Neural cell (in vitro differentiated cells): Measurements from ENCODE around the gene ZNF148. TPM values are rescaled to one million over a fixed set of nuclear protein-coding genes. Genes with fewer than 3 reads are reported as not detected.
"Not testable (repeated sequence)": the region's sequence is repeated elsewhere in the genome, so short reads cannot be mapped to it uniquely, and the experiment has no call there.

Experiments used
- H2AFZ ChIP-seq: fragments of 200-600, 300-800 bp; sonication (generic), shearing (Covaris generic); 2 replicates; pipeline ENCODE4 v1.6.0; 2014; ENCODE audit warnings: low read depth, mild to moderate bottlenecking, antibody characterized with exemption, low read length, moderate library complexity
- H3F3A ChIP-seq: fragments of 200-600 bp; shearing (Covaris generic); 2 replicates; pipeline ENCODE4 v1.6.1; 2016; ENCODE audit warnings: mild to moderate bottlenecking, moderate library complexity, mixed read lengths, antibody characterized with exemption, low read length; ENCODE audit not compliant: insufficient read depth, poor library complexity, severe bottlenecking
- H3K27ac ChIP-seq: fragments of 200-600, 300-800 bp; sonication (generic), shearing (Covaris generic); 2 replicates; pipeline ENCODE4 v1.5.1; 2014; ENCODE audit warnings: mild to moderate bottlenecking, low read length, moderate library complexity
- H3K27me3 ChIP-seq: fragments of 300-800, 200-600 bp; sonication (generic), shearing (Covaris generic); 2 replicates; pipeline ENCODE4 v1.6.0; 2014; ENCODE audit warnings: mild to moderate bottlenecking, low read depth, low read length, moderate library complexity; ENCODE audit not compliant: insufficient read depth
- H3K36me3 ChIP-seq: fragments of 300-800, 200-600 bp; sonication (generic), shearing (Covaris generic); 2 replicates; pipeline ENCODE4 v1.5.1; 2014; ENCODE audit warnings: mild to moderate bottlenecking, antibody characterized with exemption, low read length, moderate library complexity; ENCODE audit not compliant: insufficient read depth
- H3K4me2 ChIP-seq: fragments of 300-800, 200-600 bp; sonication (generic), shearing (Covaris generic); 2 replicates; pipeline ENCODE4 v1.6.0; 2014; ENCODE audit warnings: mild to moderate bottlenecking, low read length
- H3K4me3 ChIP-seq: fragments of 300-800, 200-600 bp; sonication (generic), shearing (Covaris generic); 2 replicates; pipeline ENCODE4 v1.5.1; 2014; ENCODE audit warnings: mild to moderate bottlenecking, low read length, moderate library complexity
- H3K79me2 ChIP-seq: fragments of 200-600 bp; shearing (Covaris generic); replicated peaks from 2 replicates; pipeline ENCODE4 v1.6.0; 2014; ENCODE audit warnings: mild to moderate bottlenecking, low read length, moderate library complexity; ENCODE audit not compliant: insufficient read depth
- H3K9ac ChIP-seq: fragments of 300-800, 200-600 bp; sonication (generic), shearing (Covaris generic); 2 replicates; pipeline ENCODE4 v1.6.1; 2016; ENCODE audit warnings: mild to moderate bottlenecking, low read length, mixed read lengths
- H3K9me2 ChIP-seq: fragments of 200-600 bp; shearing (Covaris generic); 2 replicates; pipeline ENCODE4 v1.6.1; 2016; ENCODE audit warnings: mild to moderate bottlenecking, low read length, mixed read lengths; ENCODE audit not compliant: insufficient read depth
- H3K9me3 ChIP-seq: fragments of 200-600, 300-800 bp; sonication (generic), shearing (Covaris generic); 2 replicates; pipeline ENCODE4 v1.6.1; 2016; ENCODE audit warnings: mild to moderate bottlenecking, mixed run types, low read length, moderate library complexity, mixed read lengths
- H4K20me1 ChIP-seq: fragments of 200-600 bp; shearing (Covaris generic); 2 replicates; pipeline ENCODE4 v1.6.1; 2016; ENCODE audit warnings: mild to moderate bottlenecking, mixed run types; ENCODE audit not compliant: insufficient read depth
- CTCF ChIP-seq: fragments of 450-650 bp; IDR thresholded peaks from 2 replicates; pipeline ENCODE4 v1.5.1; 2014; ENCODE audit warnings: antibody characterized with exemption, mild to moderate bottlenecking, moderate library complexity; ENCODE audit not compliant: poor library complexity, severe bottlenecking
- EP300 ChIP-seq: fragments of 450-650 bp; conservative IDR thresholded peaks from 2 replicates; pipeline ENCODE4 v1.6.1; 2014; ENCODE audit warnings: antibody characterized with exemption, mild to moderate bottlenecking, moderate library complexity; ENCODE audit not compliant: poor library complexity, severe bottlenecking
- EZH2 ChIP-seq: fragments of 200-600, 300-800 bp; shearing (Covaris generic), sonication (generic); IDR thresholded peaks from 2 replicates; pipeline ENCODE4 v1.6.1; 2014; ENCODE audit warnings: antibody characterized with exemption, low read length, borderline replicate concordance, mild to moderate bottlenecking; ENCODE audit not compliant: insufficient read depth, poor library complexity, severe bottlenecking
- MXI1 ChIP-seq: fragments of 450-650 bp; conservative IDR thresholded peaks from 2 replicates; pipeline ENCODE4 v1.6.1; 2014; ENCODE audit warnings: antibody characterized with exemption, mild to moderate bottlenecking; ENCODE audit not compliant: poor library complexity, severe bottlenecking
- POLR2AphosphoS5 ChIP-seq: IDR thresholded peaks from 2 replicates; pipeline ENCODE4 v1.6.1; 2012
- RAD21 ChIP-seq: fragments of 450-650 bp; conservative IDR thresholded peaks from 2 replicates; pipeline ENCODE4 v1.6.1; 2014; ENCODE audit warnings: antibody characterized with exemption, mild to moderate bottlenecking, moderate library complexity
- SMC3 ChIP-seq: fragments of 450-650 bp; conservative IDR thresholded peaks from 2 replicates; pipeline ENCODE4 v1.6.1; 2014; ENCODE audit warnings: antibody characterized with exemption, mild to moderate bottlenecking, moderate library complexity; ENCODE audit not compliant: poor library complexity
- TAF1 ChIP-seq: IDR thresholded peaks from 2 replicates; pipeline ENCODE4 v1.6.1; 2012; ENCODE audit warnings: low read depth
- polyA plus RNA-seq: library from polyadenylated mRNA; depleted of rRNA; stranded (reverse); fragments of >200 nt; gene quantifications from 2 replicates; pipeline ENCODE4 v1.2.3, GENCODE V29; 2014
- TF ChIP-seq, protein P1 (sequence below): IDR thresholded peaks from 2 replicates; pipeline ENCODE4 v1.6.1; 2012; ENCODE audit warnings: borderline replicate concordance

The ZNF148 gene
- polyA plus RNA-seq, 1 donor from 2014 or later = 16.9 TPM

GRCh38 chr3:125406070-125406469 is 30.9 kb upstream of the ZNF148 start:
- H3K27ac ChIP-seq = no peak overlapping the region
- H2AFZ ChIP-seq = no peak overlapping the region
- H3K36me3 ChIP-seq = no peaks in the 10 kb centered on the region
- no peaks in the 10 kb centered on the region for H3K9me3 ChIP-seq
- H4K20me1 ChIP-seq = no peaks in the 10 kb centered on the region
- TF ChIP-seq POLR2AphosphoS5 (no peak), EP300 (no peak), TAF1 (no peak), RAD21 (no peak), MXI1 (no peak), EZH2 (no peak), CTCF (no peak), SMC3 (no peak)
- TF ChIP-seq, protein P1, sequence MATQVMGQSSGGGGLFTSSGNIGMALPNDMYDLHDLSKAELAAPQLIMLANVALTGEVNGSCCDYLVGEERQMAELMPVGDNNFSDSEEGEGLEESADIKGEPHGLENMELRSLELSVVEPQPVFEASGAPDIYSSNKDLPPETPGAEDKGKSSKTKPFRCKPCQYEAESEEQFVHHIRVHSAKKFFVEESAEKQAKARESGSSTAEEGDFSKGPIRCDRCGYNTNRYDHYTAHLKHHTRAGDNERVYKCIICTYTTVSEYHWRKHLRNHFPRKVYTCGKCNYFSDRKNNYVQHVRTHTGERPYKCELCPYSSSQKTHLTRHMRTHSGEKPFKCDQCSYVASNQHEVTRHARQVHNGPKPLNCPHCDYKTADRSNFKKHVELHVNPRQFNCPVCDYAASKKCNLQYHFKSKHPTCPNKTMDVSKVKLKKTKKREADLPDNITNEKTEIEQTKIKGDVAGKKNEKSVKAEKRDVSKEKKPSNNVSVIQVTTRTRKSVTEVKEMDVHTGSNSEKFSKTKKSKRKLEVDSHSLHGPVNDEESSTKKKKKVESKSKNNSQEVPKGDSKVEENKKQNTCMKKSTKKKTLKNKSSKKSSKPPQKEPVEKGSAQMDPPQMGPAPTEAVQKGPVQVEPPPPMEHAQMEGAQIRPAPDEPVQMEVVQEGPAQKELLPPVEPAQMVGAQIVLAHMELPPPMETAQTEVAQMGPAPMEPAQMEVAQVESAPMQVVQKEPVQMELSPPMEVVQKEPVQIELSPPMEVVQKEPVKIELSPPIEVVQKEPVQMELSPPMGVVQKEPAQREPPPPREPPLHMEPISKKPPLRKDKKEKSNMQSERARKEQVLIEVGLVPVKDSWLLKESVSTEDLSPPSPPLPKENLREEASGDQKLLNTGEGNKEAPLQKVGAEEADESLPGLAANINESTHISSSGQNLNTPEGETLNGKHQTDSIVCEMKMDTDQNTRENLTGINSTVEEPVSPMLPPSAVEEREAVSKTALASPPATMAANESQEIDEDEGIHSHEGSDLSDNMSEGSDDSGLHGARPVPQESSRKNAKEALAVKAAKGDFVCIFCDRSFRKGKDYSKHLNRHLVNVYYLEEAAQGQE = no peak
- no peak overlapping the region for H3K4me3 ChIP-seq
- H3K9ac ChIP-seq = no peak overlapping the region
- H3K27me3 ChIP-seq = no peaks in the 10 kb centered on the region
- H3F3A ChIP-seq = no peaks in the 10 kb centered on the region
- no peaks in the 10 kb centered on the region for H3K79me2 ChIP-seq
- H3K9me2 ChIP-seq = no peaks in the 10 kb centered on the region
- H3K4me2 ChIP-seq = no peak overlapping the region

- not testable (repeated sequence) for H3K79me2 ChIP-seq, H3K4me2 ChIP-seq, H3K9me2 ChIP-seq, H3K9me3 ChIP-seq, H3K27me3 ChIP-seq, H2AFZ ChIP-seq, H3K27ac ChIP-seq, H4K20me1 ChIP-seq, H3K36me3 ChIP-seq, H3K9ac ChIP-seq, H3F3A ChIP-seq, H3K4me3 ChIP-seq
Observed at GRCh38 chr3:125405515-125405914, 30.4 kb upstream of the ZNF148 start.

DNA sequence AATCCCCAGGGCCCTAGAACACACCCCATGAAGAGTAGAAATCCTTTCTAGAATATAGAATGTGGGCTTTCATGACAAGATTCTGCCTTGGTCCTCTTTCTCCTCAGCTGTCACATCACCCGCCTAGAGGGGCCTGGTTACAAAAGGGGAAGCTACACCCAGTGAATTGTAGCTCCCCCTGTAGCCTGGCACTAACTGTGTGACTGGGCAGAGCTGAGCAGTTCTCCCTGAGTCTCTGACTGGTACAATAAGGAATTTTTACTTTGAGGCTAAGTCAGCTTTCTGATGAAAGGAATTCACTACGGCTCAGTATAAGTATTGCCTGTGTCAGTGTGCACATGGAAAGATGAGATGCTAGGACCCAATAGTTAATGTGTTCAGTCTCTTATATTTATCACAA is 28.7 kb upstream of the ZNF148 start:
- Histone ChIP-seq H3K27ac (no peak overlapping the region), H3K9me3 (no peaks in the 10 kb centered on the region)

More for the DNA sequence above, 28.7 kb upstream of the ZNF148 start:
- Histone ChIP-seq H3K4me3 (no peak overlapping the region), H3K4me2 (no peak overlapping the region), H3K36me3 (no peaks in the 10 kb centered on the region), H3K27me3 (no peaks in the 10 kb centered on the region), H2AFZ (no peak overlapping the region), H3K79me2 (no peaks in the 10 kb centered on the region), H3F3A (no peaks in the 10 kb centered on the region), H3K9ac (no peak overlapping the region), H3K9me2 (no peaks in the 10 kb centered on the region), H4K20me1 (no peaks in the 10 kb centered on the region)
- TF ChIP-seq EP300 = no peak
- TF ChIP-seq EZH2 = no peak
- no peak for TF ChIP-seq TAF1
- TF ChIP-seq MXI1 = no peak
- no peak for TF ChIP-seq POLR2AphosphoS5
- TF ChIP-seq, protein P1 = no peak
- no peak for TF ChIP-seq SMC3
- no peak for TF ChIP-seq RAD21
